Ectodermal cell (in vitro differentiated cells): ENCODE data around the gene WDR83.

Experiments
- H3K27ac ChIP-seq: 2 replicates; pipeline ENCODE4 v1.7.0; 2013; ENCODE audit warnings: mild to moderate bottlenecking, low read depth, low read length; ENCODE audit not compliant: insufficient read depth, poor library complexity, severe bottlenecking
- H3K27me3 ChIP-seq: 2 replicates; pipeline ENCODE4 v1.7.0; 2013; ENCODE audit warnings: mild to moderate bottlenecking, low read length; ENCODE audit not compliant: insufficient read depth, control insufficient read depth, poor library complexity, severe bottlenecking
- H3K36me3 ChIP-seq: one replicate; pipeline ENCODE4 v1.7.0; 2013; ENCODE audit warnings: low read length; ENCODE audit not compliant: control insufficient read depth, insufficient read depth
- H3K4me1 ChIP-seq: one replicate; pipeline ENCODE4 v1.7.0; 2013; ENCODE audit warnings: low read length; ENCODE audit not compliant: control insufficient read depth, insufficient read depth
- H3K4me3 ChIP-seq: 2 replicates; pipeline ENCODE4 v1.7.0; 2013; ENCODE audit warnings: low read depth, low read length, control low read depth; ENCODE audit not compliant: insufficient read depth
- H3K9me3 ChIP-seq: 2 replicates; pipeline ENCODE4 v1.7.0; 2013; ENCODE audit warnings: mild to moderate bottlenecking, low read length, moderate library complexity; ENCODE audit not compliant: control insufficient read depth
- WGBS, 2 experiments: methylation state at CpG; one replicate each; pipeline ENCODE4 v1.1.7; 2013; ENCODE audit warnings: missing lambda C conversion rate in 2 of 2; 5-methylcytosine and 5-hydroxymethylcytosine counted together

The WDR83 gene

DNA sequence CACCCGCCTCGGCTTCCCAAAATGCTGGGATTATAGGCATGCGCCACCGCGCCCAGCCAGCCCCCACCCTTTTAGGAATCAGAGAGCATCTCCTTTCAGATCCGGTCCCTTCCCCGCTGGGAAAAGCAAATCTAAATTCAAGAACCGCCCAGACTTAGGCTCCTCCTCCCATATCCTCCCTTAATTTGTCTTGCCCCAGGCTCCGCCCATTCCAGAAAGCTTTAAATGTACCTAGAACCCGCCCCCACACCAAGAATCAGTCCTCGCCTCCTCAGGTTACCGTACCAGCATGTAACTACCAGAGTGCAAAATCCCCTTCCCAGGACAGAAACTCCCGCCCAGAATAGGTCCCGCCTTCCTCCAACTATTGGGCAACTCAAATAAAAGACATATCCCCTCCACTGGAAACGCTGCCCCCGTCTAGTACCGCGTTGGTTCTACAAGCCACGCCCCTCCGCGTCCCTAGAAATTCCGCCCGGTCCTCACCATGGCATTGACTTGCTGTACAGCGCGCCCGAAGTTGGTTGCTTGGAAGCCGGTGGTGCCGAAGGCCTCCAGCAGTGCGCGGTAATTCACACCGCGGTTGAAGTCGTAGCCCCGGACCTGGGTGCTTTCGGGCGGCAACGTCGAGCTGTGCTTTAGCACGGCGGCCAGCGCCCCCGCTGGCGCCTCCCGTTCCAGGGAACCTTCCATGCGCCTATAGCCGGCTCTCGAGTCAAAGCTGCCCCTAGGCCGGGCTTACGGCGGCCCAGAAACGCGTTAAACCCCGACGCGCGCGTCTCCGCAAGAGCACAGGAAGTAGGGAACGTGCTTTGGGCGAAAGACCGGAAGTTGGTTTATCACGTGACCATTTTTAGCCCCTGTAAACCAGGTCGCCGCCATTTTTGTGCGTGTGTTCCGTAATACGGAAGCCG, 14.7 kb downstream of the WDR83 start, which contains the start of gene DHPS:
Gene DHPS (minus strand): TSS at position 807 of the 914 bp plus-strand sequence. CDS start 114 bp downstream, at position 693.
- 0% methylated on average over 68 of the region's 68 CpGs for WGBS, 2 experiments

DNA sequence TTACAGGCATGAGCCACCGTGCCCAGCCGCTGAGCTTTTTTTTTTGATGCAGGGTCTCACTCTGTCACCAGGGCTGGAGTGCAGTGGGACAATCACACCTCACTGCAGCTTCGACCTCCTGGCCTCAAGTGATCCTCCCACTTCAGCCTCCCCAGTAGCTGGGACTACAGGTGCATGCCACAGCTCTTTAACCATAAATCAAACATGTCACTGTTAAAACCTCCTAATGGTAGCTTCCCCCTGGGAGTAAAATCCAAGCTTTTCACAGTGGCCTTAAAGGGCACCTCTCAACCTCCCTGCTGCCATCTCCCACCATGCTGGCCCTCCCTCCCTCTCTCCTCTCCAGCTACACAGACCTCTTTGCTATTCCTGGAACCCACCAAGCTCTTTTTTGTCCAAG, 19.2 kb downstream of the WDR83 start:
- H3K4me3 ChIP-seq, result no peak overlapping the region
- H3K36me3 ChIP-seq, result no peaks in the 10 kb centered on the region
- H3K9me3 ChIP-seq, result no peaks in the 10 kb centered on the region
- no peaks in the 10 kb centered on the region for H3K4me1 ChIP-seq
- no peak overlapping the region for H3K27ac ChIP-seq
- 90 to 91% methylated on average over 3 of the region's 3 CpGs for WGBS, 2 experiments
- H3K27me3 ChIP-seq, result no peaks in the 10 kb centered on the region

More for the DNA sequence above, 14.7 kb downstream of the WDR83 start, which contains the start of gene DHPS:
- Histone ChIP-seq H3K27me3 (no peaks in the 10 kb centered on the region), H3K4me1 (no peaks in the 10 kb centered on the region), H3K9me3 (no peaks in the 10 kb centered on the region), H3K4me3 (peak within 1 kb of the TSS; percentile 95), H3K27ac (peak within 1 kb of the TSS; percentile 98), H3K36me3 (peaks cover 28% of the 10 kb centered on the region)

DNA sequence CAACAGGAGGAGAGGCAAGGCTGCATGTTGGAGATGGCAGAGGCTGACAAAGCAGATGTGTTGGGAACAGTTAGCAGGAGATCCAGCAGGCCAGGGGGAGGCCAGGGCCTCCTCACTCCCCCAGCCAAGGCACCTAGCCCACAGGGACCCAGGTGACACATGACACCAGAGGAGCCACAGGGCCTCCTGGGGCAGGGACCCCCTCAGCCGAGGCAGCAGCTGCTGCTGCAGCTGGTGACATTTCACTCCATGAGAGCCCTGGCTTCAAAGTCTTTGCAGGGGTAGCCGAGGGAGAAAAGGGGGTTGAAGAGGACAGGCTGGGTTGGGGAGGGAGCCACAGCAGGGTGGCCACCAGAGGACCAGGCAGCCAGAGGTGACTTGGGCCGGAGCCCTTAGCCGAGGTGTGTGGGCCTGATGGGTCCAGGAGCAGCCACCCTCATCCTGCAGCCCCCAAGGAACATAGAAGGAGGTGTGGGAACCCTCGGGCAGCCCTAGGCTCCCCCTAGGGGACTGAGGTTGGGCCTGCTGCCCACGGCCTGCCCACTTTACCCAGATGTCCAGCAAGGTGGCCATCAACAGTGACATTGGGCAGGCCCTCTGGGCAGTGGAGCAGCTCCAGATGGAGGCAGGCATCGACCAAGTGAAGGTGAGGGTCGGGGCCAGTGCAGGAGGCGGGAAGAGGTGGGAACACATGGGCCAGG, 21.0 kb downstream of the WDR83 start, which contains the start of gene GNG14:
Gene GNG14 (plus strand): TSS at position 503 of the 701 bp plus-strand sequence. CDS start 51 bp downstream, at position 554.
- no peaks in the 10 kb centered on the region for H3K27me3 ChIP-seq
- no peak within 1 kb of the TSS for H3K4me3 ChIP-seq
- no peaks in the 10 kb centered on the region for H3K36me3 ChIP-seq
- H3K4me1 ChIP-seq, result no peaks in the 10 kb centered on the region
- H3K27ac ChIP-seq, result no peak within 1 kb of the TSS
- 90 to 91% methylated on average over 9 of the region's 9 CpGs for WGBS, 2 experiments
- H3K9me3 ChIP-seq, result no peaks in the 10 kb centered on the region

DNA sequence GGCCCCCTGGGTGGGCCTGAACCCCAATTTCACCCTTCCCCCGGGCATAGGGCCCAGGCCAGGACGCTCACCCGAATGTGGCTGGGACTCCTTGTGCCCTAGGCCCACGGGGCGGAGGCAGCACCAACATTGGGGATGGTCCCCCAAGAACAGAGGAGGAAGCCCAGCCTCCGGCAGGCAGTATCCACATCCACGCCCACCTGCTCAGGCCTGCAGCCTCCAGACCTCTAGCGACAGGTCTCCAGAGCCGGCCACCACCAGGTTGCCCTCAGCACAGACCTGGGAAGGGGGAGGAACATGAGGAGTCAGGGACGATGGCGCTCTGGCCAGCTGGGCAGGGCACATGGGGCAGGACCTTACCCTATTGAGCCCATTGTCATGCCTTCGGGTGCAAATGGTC, 22.4 kb downstream of the WDR83 start:
- no peaks in the 10 kb centered on the region for H3K4me1 ChIP-seq
- no peak overlapping the region for H3K27ac ChIP-seq
- WGBS, 2 experiments, result 94 to 95% methylated on average over 12 of the region's 12 CpGs
- H3K4me3 ChIP-seq, result no peak overlapping the region
- H3K27me3 ChIP-seq, result no peaks in the 10 kb centered on the region
- H3K9me3 ChIP-seq, result no peaks in the 10 kb centered on the region
- no peaks in the 10 kb centered on the region for H3K36me3 ChIP-seq

DNA sequence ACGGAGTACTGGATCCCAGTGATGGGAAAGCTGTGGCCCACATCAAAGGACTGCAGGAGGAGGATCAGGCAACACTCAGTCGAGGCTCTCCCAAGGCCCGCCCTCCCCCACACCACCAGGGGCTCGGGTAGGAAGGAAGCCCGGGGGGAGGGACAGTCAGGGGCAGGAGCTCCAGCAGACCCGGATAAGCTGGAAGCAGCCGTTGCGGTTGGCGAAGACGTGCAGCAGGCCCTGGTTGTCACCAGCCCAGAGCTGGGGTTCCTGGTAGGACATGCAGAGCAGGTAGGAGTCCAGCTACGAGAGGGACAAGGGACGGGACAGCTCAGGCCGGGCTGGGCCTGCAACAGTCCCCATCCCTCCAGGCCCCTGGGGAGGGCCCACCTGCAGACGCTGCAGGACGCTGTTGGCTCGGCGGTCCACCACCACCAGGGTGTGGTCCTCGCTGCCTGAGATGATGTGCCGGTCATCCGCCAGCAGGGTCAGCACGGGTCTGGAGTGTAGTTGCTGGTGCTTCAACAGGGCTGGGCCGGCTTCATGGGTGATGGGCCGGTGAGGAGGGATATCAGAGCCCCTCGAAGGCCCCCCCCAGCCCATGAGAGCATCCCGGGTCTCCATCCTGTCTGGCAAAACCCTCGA, 23.1 kb downstream of the WDR83 start:
- Histone ChIP-seq H3K4me3 (no peak overlapping the region), H3K27ac (no peak overlapping the region), H3K27me3 (no peaks in the 10 kb centered on the region), H3K4me1 (no peaks in the 10 kb centered on the region), H3K36me3 (no peaks in the 10 kb centered on the region), H3K9me3 (no peaks in the 10 kb centered on the region)
- WGBS, 2 experiments, result 93% methylated on average over 26 of the region's 26 CpGs

DNA sequence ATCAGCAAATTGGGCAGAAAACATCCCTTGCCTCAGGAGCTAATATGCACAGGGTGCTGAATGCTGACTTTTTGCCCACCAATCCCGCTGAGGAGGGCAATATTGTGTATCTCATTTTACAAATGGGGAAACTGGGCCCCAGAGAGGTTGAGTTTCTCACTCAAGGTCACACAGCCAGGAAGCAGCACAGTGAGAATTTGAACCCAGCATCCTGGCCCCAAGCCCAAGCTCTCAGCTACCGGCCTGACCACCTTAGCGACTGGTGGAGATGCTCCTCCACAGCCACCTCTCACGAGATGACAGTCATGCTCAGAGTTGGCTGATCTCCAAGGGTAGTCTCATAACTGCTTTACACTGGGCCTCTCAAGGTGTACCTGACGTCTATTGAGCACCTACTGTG, 26.4 kb downstream of the WDR83 start:
- H3K27me3 ChIP-seq, result no peaks in the 10 kb centered on the region
- no peaks in the 10 kb centered on the region for H3K36me3 ChIP-seq
- H3K4me3 ChIP-seq, result no peak overlapping the region
- no peak overlapping the region for H3K27ac ChIP-seq
- no peaks in the 10 kb centered on the region for H3K9me3 ChIP-seq
- no peaks in the 10 kb centered on the region for H3K4me1 ChIP-seq
- 91 to 92% methylated on average over 5 of the region's 5 CpGs for WGBS, 2 experiments

- Histone ChIP-seq H3K4me3 (no peak overlapping the region), H3K27ac (no peak overlapping the region), H3K9me3 (no peaks in the 10 kb centered on the region), H3K36me3 (no peaks in the 10 kb centered on the region), H3K27me3 (no peaks in the 10 kb centered on the region), H3K4me1 (no peaks in the 10 kb centered on the region)
- WGBS, 2 experiments, result 94 to 97% methylated on average over 16 of the region's 16 CpGs
Measured at GRCh38 chr19:12694641-12695040, 28.0 kb downstream of the WDR83 start.

GRCh38 chr19:12695096-12695495, 28.5 kb downstream of the WDR83 start:
- Histone ChIP-seq H3K4me3 (no peak overlapping the region), H3K36me3 (peaks cover 4% of the 10 kb centered on the region), H3K9me3 (no peaks in the 10 kb centered on the region), H3K4me1 (no peaks in the 10 kb centered on the region), H3K27ac (no peak overlapping the region), H3K27me3 (no peaks in the 10 kb centered on the region)
- WGBS, 2 experiments, result 75 to 82% methylated on average over 2 of the region's 2 CpGs

- Histone ChIP-seq H3K27ac (no peak overlapping the region), H3K27me3 (no peaks in the 10 kb centered on the region), H3K9me3 (no peaks in the 10 kb centered on the region), H3K4me1 (no peaks in the 10 kb centered on the region), H3K4me3 (peak overlapping the region; percentile 81), H3K36me3 (peaks cover 7% of the 10 kb centered on the region)
- 85 to 87% methylated on average over 1 of the region's 1 CpG for WGBS, 2 experiments
Measured at GRCh38 chr19:12695514-12695913, 28.9 kb downstream of the WDR83 start.

GRCh38 chr19:12695997-12696365, 29.4 kb downstream of the WDR83 start:
- Histone ChIP-seq H3K27ac (no peak overlapping the region), H3K9me3 (no peaks in the 10 kb centered on the region), H3K4me1 (no peaks in the 10 kb centered on the region), H3K27me3 (no peaks in the 10 kb centered on the region), H3K4me3 (peak overlapping the region; percentile 81), H3K36me3 (peaks cover 11% of the 10 kb centered on the region)
- 9 to 10% methylated on average over 36 of the region's 36 CpGs for WGBS, 2 experiments
